ENCODE measurements around the gene LIPG. TPM values are rescaled to one million over a fixed set of nuclear protein-coding genes. Genes with fewer than 3 reads are reported as not detected.

Gene LIPG
- total and polyA plus RNA-seq, 9 of the 15 experiments (the other 6 are each of a cell fraction or from before 2014, with no cell fraction given), result 0.76 to 1.8 (median 1.3) TPM

DNA sequence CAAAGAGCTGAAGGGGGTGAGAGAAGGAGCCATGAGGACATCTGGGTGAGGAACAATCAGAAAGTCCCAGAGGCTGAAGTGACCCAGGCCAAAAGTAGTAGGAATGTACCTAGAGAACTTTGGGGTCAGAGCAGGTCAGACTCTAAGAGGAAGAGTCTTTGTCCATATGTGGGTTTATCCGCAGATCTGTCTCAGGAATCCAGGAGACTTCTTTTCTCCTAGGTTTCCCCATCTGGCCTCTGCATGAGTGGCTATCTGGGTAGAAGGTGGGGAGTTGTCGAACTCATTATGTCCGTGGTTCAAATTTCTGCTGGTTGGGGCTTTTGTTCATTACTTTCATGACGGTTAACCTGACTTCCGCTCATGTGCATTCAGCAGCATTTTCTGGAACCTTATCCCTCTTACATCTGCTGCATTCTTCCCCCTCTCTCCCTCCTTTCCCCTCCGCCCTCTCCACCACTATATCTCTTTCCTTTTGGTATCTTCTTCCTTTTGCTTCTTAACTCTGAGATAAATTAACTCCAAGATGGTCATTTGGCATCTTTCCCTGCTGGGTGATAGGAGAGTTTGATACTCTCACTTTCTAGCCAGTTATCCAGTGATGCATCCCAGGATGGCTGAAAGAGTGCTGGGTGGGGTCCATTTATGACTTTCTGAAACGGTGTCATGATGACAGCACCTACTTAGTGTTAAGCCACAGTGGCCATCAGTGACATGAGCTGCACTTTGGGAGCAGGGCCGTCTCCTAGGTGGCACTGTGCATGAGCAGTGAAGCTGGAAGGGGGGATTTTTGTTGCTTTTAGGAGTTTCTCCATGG, 2.1 kb downstream of the LIPG start:
- H3K27ac ChIP-seq (ENCODE audit: extremely low read depth, low read depth, low read length), result no peak overlapping the region
- H3K4me3 ChIP-seq, result no peak overlapping the region
- H3K9ac ChIP-seq (ENCODE audit: insufficient read depth in 1 of 2, low read depth in 2 of 2, low read length in 2 of 2), result no peak overlapping the region
- peaks cover 0 to 23% of the 10 kb centered on the region in 2 experiments; a peak in 4 of 5 replicates for H3K4me1 ChIP-seq (replicated peaks in 1 of 2; ENCODE audit: control insufficient read depth in 2 of 2, insufficient read depth in 2 of 2, low read length in 2 of 2)
- ChIA-PET POLR2A (no interaction called here), CTCF (ENCODE audit: low intra/inter-chr PET ratio) (interaction anchor here (0.6 kb wide), 1 partner anchor 903 kb away, joined by 5 read pairs; no protein-coding TSS in a partner anchor)
- no TSS peak for BruUV-seq (replicated peaks)
- H3K9me3 ChIP-seq (replicated peaks; ENCODE audit: control insufficient read depth, insufficient read depth, low read depth, low read length), result no peaks in the 10 kb centered on the region
- WGBS (ENCODE audit: insufficient coverage, low coverage, missing lambda C conversion rate), result 8% methylated on average over 7 of the region's 8 CpGs
- H3K4me2 ChIP-seq (ENCODE audit: insufficient read depth, low read length), result no peak overlapping the region
- no peaks in the 10 kb centered on the region for H3K9me1 ChIP-seq (ENCODE audit: control insufficient read depth, insufficient read depth, low read length)
- no peak for ATAC-seq
- FAIRE-seq, result no peak
- no peak for DNase-seq (ENCODE audit: extremely low read depth in 1 of 4, low spot score in 3 of 4)
- H4K20me1 ChIP-seq (replicated peaks; ENCODE audit: control insufficient read depth, insufficient read depth, low read length), result no peaks in the 10 kb centered on the region
- no peaks in the 10 kb centered on the region for H3K79me2 ChIP-seq (ENCODE audit: control insufficient read depth, insufficient read depth, low read length)
- intact Hi-C loops (cut with micrococcal nuclease) (loop anchor here (10.0 kb wide), 1 partner anchor 161 kb away; no protein-coding TSS in a partner anchor), in situ Hi-C loops (cut with MboI) (no loop called here)
- no peaks in the 10 kb centered on the region for H3K36me3 ChIP-seq (ENCODE audit: control insufficient read depth, insufficient read depth, low read length)
- no peak overlapping the region for H2AFZ ChIP-seq (ENCODE audit: low read depth, low read length)
- H3K27me3 ChIP-seq (ENCODE audit: control insufficient read depth in 2 of 2, insufficient read depth in 2 of 2, low read length in 2 of 2), result peaks cover 0 to 18% of the 10 kb centered on the region in 2 experiments; a peak in 3 of 5 replicates
- TF ChIP-seq HDAC8 (tag; IDR thresholded peaks at IDR 0.05) (no peak), NR2C1 (IDR thresholded peaks at IDR 0.05) (no peak), NR2C1 (tag; IDR thresholded peaks at IDR 0.05) (no peak), FOXJ3 (CRISPR knock-in tag; IDR thresholded peaks at IDR 0.05) (no peak), KLF1 (tag; IDR thresholded peaks at IDR 0.05) (no peak), ASH1L (IDR thresholded peaks at IDR 0.05; ENCODE audit: borderline replicate concordance, low read depth, partially characterized antibody) (no peak), ZNF445 (CRISPR knock-in tag; IDR thresholded peaks at IDR 0.05; ENCODE audit: low read depth) (no peak), HNRNPH1 (optimal IDR thresholded peaks at IDR 0.05; ENCODE audit: low read depth, low read length) (no peak), HCFC1 (IDR thresholded peaks at IDR 0.05; ENCODE audit: low read depth, low read length) (no peak), TRIM28 (IDR thresholded peaks at IDR 0.05) (no peak), MBD2 (IDR thresholded peaks at IDR 0.05; ENCODE audit: borderline replicate concordance, low read depth) (no peak), ZNF347 (CRISPR knock-in tag; IDR thresholded peaks at IDR 0.05; ENCODE audit: low read depth) (no peak), ESRRB (CRISPR knock-in tag; IDR thresholded peaks at IDR 0.05; ENCODE audit: borderline replicate concordance) (no peak)
- TF ChIP-seq, protein P1, sequence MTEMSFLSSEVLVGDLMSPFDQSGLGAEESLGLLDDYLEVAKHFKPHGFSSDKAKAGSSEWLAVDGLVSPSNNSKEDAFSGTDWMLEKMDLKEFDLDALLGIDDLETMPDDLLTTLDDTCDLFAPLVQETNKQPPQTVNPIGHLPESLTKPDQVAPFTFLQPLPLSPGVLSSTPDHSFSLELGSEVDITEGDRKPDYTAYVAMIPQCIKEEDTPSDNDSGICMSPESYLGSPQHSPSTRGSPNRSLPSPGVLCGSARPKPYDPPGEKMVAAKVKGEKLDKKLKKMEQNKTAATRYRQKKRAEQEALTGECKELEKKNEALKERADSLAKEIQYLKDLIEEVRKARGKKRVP (CRISPR knock-in tag; IDR thresholded peaks at IDR 0.05), result no peak
- TF ChIP-seq, protein P2, sequence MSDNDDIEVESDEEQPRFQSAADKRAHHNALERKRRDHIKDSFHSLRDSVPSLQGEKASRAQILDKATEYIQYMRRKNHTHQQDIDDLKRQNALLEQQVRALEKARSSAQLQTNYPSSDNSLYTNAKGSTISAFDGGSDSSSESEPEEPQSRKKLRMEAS (CRISPR knock-in tag; IDR thresholded peaks at IDR 0.05), result no peak
- TF ChIP-seq, protein P3, sequence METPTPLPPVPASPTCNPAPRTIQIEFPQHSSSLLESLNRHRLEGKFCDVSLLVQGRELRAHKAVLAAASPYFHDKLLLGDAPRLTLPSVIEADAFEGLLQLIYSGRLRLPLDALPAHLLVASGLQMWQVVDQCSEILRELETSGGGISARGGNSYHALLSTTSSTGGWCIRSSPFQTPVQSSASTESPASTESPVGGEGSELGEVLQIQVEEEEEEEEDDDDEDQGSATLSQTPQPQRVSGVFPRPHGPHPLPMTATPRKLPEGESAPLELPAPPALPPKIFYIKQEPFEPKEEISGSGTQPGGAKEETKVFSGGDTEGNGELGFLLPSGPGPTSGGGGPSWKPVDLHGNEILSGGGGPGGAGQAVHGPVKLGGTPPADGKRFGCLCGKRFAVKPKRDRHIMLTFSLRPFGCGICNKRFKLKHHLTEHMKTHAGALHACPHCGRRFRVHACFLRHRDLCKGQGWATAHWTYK (CRISPR knock-in tag; IDR thresholded peaks at IDR 0.05), result no peak
- TF ChIP-seq, protein P4, sequence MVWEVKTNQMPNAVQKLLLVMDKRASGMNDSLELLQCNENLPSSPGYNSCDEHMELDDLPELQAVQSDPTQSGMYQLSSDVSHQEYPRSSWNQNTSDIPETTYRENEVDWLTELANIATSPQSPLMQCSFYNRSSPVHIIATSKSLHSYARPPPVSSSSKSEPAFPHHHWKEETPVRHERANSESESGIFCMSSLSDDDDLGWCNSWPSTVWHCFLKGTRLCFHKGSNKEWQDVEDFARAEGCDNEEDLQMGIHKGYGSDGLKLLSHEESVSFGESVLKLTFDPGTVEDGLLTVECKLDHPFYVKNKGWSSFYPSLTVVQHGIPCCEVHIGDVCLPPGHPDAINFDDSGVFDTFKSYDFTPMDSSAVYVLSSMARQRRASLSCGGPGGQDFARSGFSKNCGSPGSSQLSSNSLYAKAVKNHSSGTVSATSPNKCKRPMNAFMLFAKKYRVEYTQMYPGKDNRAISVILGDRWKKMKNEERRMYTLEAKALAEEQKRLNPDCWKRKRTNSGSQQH (CRISPR knock-in tag; IDR thresholded peaks at IDR 0.05), result no peak
- TF ChIP-seq, protein P5, sequence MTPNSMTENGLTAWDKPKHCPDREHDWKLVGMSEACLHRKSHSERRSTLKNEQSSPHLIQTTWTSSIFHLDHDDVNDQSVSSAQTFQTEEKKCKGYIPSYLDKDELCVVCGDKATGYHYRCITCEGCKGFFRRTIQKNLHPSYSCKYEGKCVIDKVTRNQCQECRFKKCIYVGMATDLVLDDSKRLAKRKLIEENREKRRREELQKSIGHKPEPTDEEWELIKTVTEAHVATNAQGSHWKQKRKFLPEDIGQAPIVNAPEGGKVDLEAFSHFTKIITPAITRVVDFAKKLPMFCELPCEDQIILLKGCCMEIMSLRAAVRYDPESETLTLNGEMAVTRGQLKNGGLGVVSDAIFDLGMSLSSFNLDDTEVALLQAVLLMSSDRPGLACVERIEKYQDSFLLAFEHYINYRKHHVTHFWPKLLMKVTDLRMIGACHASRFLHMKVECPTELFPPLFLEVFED (CRISPR knock-in tag; conservative IDR thresholded peaks at IDR 0.05), result no peak

All from K562 (cell line).